Measurements from ENCODE around the gene MAP3K13. TPM values are rescaled to one million over a fixed set of nuclear protein-coding genes. Genes with fewer than 3 reads are reported as not detected.

The MAP3K13 gene
- total RNA-seq, 2 donors from 2014 or later, result 34.0 to 46.9 TPM

- no peaks in the 10 kb centered on the region for H3K36me3 ChIP-seq
- intact Hi-C loops (cut with DNase I), result no loop called here
- H3K4me1 ChIP-seq, result no peaks in the 10 kb centered on the region
- H3K9me3 ChIP-seq, result no peaks in the 10 kb centered on the region
- no peak for TF ChIP-seq CTCF (IDR thresholded peaks at IDR 0.05)
- DNase-seq, result no peak
- H3K27me3 ChIP-seq, result no peaks in the 10 kb centered on the region
- H3K27ac ChIP-seq, result no peak overlapping the region
- no peak overlapping the region for H3K4me3 ChIP-seq
- no peak overlapping the region for H3K9ac ChIP-seq (ENCODE audit: low read depth in 2 of 2, low read length in 2 of 2)
Observed at GRCh38 chr3:185387646-185388045, 24.7 kb downstream of the MAP3K13 start.

DNA sequence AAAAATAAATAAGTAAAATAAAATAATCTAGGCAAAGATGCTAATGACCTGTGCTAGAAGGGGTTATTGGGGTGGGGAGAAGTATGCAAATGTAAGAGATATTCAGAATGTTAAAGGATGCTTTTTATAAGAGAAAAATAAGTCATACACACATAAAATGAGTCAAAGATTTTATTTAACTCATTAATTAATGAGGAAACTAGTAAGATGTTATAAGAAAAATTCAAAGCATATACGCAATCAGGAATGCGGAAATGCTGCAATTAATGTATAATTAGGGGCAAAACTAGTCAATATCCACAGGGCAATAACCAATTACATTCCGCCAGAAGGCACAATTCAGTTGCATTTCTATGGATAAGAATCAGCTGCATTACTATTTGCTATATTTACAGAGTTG is 30.1 kb downstream of the MAP3K13 start:
- TF ChIP-seq CTCF (IDR thresholded peaks at IDR 0.05), result no peak
- H3K9me3 ChIP-seq, result no peaks in the 10 kb centered on the region
- no peaks in the 10 kb centered on the region for H3K27me3 ChIP-seq
- no peaks in the 10 kb centered on the region for H3K4me1 ChIP-seq
- H3K36me3 ChIP-seq, result no peaks in the 10 kb centered on the region
- intact Hi-C loops (cut with DNase I), result no loop called here
- H3K9ac ChIP-seq (ENCODE audit: low read depth in 2 of 2, low read length in 2 of 2), result no peak overlapping the region
- no peak overlapping the region for H3K27ac ChIP-seq
- no peak overlapping the region for H3K4me3 ChIP-seq
- DNase-seq, result no peak

- intact Hi-C loops (cut with DNase I), result no loop called here
- Histone ChIP-seq H3K9me3 (no peaks in the 10 kb centered on the region), H3K4me3 (no peak overlapping the region), H3K27me3 (no peaks in the 10 kb centered on the region), H3K9ac (ENCODE audit: low read depth in 2 of 2, low read length in 2 of 2) (no peak overlapping the region), H3K27ac (no peak overlapping the region), H3K4me1 (no peaks in the 10 kb centered on the region), H3K36me3 (no peaks in the 10 kb centered on the region)
- TF ChIP-seq CTCF (IDR thresholded peaks at IDR 0.05), result no peak
- no peak for DNase-seq
Observed at GRCh38 chr3:185397676-185398075, 34.7 kb downstream of the MAP3K13 start.

GRCh38 chr3:185399737-185400667 is 37.1 kb downstream of the MAP3K13 start:
- Histone ChIP-seq H3K36me3 (no peaks in the 10 kb centered on the region), H3K27me3 (no peaks in the 10 kb centered on the region), H3K4me3 (no peak overlapping the region), H3K27ac (no peak overlapping the region), H3K4me1 (no peaks in the 10 kb centered on the region), H3K9me3 (no peaks in the 10 kb centered on the region), H3K9ac (ENCODE audit: low read depth in 2 of 2, low read length in 2 of 2) (no peak overlapping the region)
- intact Hi-C loops (cut with DNase I), result no loop called here
- DNase-seq, result no peak
- no peak for TF ChIP-seq CTCF (IDR thresholded peaks at IDR 0.05)

DNA sequence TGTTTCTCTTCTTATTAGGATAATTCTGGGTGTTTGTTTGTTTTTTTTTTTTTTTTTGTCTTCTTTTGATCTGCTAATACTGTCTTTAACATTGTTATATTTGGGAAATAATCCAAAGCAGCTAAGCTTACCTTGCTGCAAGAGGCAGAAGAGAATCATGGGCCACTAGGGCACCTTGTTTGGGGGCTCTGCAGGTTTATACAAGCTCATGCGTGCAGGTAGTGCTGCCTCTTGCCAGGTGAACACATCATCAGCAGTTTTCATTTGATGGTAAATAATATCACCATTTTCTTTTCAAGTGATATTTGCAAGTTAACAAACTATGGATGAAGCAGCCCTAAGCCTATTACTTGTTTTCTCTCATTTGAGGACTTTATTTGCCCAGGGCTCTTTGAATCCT is 37.9 kb downstream of the MAP3K13 start:
- no peak for TF ChIP-seq CTCF (IDR thresholded peaks at IDR 0.05)
- H3K4me1 ChIP-seq, result no peaks in the 10 kb centered on the region
- H3K4me3 ChIP-seq, result no peak overlapping the region
- no peaks in the 10 kb centered on the region for H3K9me3 ChIP-seq
- H3K36me3 ChIP-seq, result no peaks in the 10 kb centered on the region
- no peak overlapping the region for H3K27ac ChIP-seq
- no peaks in the 10 kb centered on the region for H3K27me3 ChIP-seq
- intact Hi-C loops (cut with DNase I), result no loop called here
- H3K9ac ChIP-seq (ENCODE audit: low read depth in 2 of 2, low read length in 2 of 2), result no peak overlapping the region
- DNase-seq, result no peak

Data from colonic mucosa (tissue), 4 donors.